ENCODE data around the gene NCKAP5. TPM values are rescaled to one million over a fixed set of nuclear protein-coding genes. Genes with fewer than 3 reads are reported as not detected.

The NCKAP5 gene
- total RNA-seq, 1 experiment from 2014 or later, result not detected

- ChIA-PET CTCF (no interaction called here), POLR2A (ENCODE audit: unreplicated experiment) (interaction anchor here (0.6 kb wide), 1 partner anchor 60 kb away, joined by 3 read pairs; no protein-coding TSS in a partner anchor)
- peaks cover 7% of the 10 kb centered on the region; the same call in 1 of the 2 replicates for H4K20me1 ChIP-seq (ENCODE audit: insufficient read depth)
- no peak for DNase-seq
- intact Hi-C loops (cut with micrococcal nuclease; ENCODE audit: unreplicated experiment), result no loop called here
- no peaks in the 10 kb centered on the region for H3K4me1 ChIP-seq (replicated peaks; ENCODE audit: insufficient read depth)
- no peaks in the 10 kb centered on the region for H3K27me3 ChIP-seq (ENCODE audit: insufficient read depth, low read depth)
- TF ChIP-seq CTCF (conservative IDR thresholded peaks at IDR 0.05) (no peak), EZH2 (IDR thresholded peaks at IDR 0.05; ENCODE audit: low read depth) (no peak)
- H3K27ac ChIP-seq, result no peak overlapping the region
- H3K4me2 ChIP-seq, result no peak overlapping the region
- no peaks in the 10 kb centered on the region for H3F3A ChIP-seq (ENCODE audit: insufficient read depth, low read depth)
- no peak overlapping the region for H3K4me3 ChIP-seq
- no TSS peak for BruUV-seq (replicated peaks)
- no peak overlapping the region for H2AFZ ChIP-seq
- no peaks in the 10 kb centered on the region for H3K36me3 ChIP-seq (ENCODE audit: low read depth)
- H3K9me2 ChIP-seq (ENCODE audit: insufficient read depth), result no peaks in the 10 kb centered on the region
- H3K79me2 ChIP-seq (ENCODE audit: low read depth), result peaks cover 5% of the 10 kb centered on the region
- H3K9me3 ChIP-seq (ENCODE audit: insufficient read depth, low read depth), result no peaks in the 10 kb centered on the region
These were observed 931.9 kb downstream of the NCKAP5 start for GRCh38 chr2:132636346-132636745.

- no peaks in the 10 kb centered on the region for H3K9me2 ChIP-seq (ENCODE audit: insufficient read depth)
- TF ChIP-seq CTCF (conservative IDR thresholded peaks at IDR 0.05) (no peak), EZH2 (IDR thresholded peaks at IDR 0.05; ENCODE audit: low read depth) (no peak)
- H3K9me3 ChIP-seq (ENCODE audit: insufficient read depth, low read depth), result no peaks in the 10 kb centered on the region
- H4K20me1 ChIP-seq (ENCODE audit: insufficient read depth), result peaks cover 13% of the 10 kb centered on the region; the same call in 1 of the 2 replicates
- H3K36me3 ChIP-seq (ENCODE audit: low read depth), result no peaks in the 10 kb centered on the region
- CTCF ChIA-PET, result no interaction called here
- intact Hi-C loops (cut with micrococcal nuclease; ENCODE audit: unreplicated experiment), result no loop called here
- no peaks in the 10 kb centered on the region for H3F3A ChIP-seq (ENCODE audit: insufficient read depth, low read depth)
- peaks cover 6% of the 10 kb centered on the region for H3K79me2 ChIP-seq (ENCODE audit: low read depth)
- POLR2A ChIA-PET (ENCODE audit: unreplicated experiment), result no interaction called here
- no TSS peak for BruUV-seq (replicated peaks)
- H3K4me1 ChIP-seq (replicated peaks; ENCODE audit: insufficient read depth), result no peaks in the 10 kb centered on the region
- no peak overlapping the region for H3K4me2 ChIP-seq
- H3K27ac ChIP-seq, result no peak overlapping the region
- no peak overlapping the region for H3K4me3 ChIP-seq
- DNase-seq, result no peak
- H3K27me3 ChIP-seq (ENCODE audit: insufficient read depth, low read depth), result no peaks in the 10 kb centered on the region
- H2AFZ ChIP-seq, result no peak overlapping the region
These were observed 934.6 kb downstream of the NCKAP5 start for GRCh38 chr2:132633635-132634034.

- no peaks in the 10 kb centered on the region for H3F3A ChIP-seq (ENCODE audit: insufficient read depth, low read depth)
- POLR2A ChIA-PET (ENCODE audit: unreplicated experiment), result interaction anchor here (0.6 kb wide), 1 partner anchor 44 kb away, joined by 21 read pairs; no protein-coding TSS in a partner anchor
- no peaks in the 10 kb centered on the region for H3K4me1 ChIP-seq (replicated peaks; ENCODE audit: insufficient read depth)
- BruUV-seq (replicated peaks), result no TSS peak
- H2AFZ ChIP-seq, result no peak overlapping the region
- no peaks in the 10 kb centered on the region for H3K36me3 ChIP-seq (ENCODE audit: low read depth)
- H3K27me3 ChIP-seq (ENCODE audit: insufficient read depth, low read depth), result no peaks in the 10 kb centered on the region
- H3K9me3 ChIP-seq (ENCODE audit: insufficient read depth, low read depth), result no peaks in the 10 kb centered on the region
- peak in 1 of 2 experiments; percentile 16 for DNase-seq
- no peak overlapping the region for H3K4me2 ChIP-seq
- H3K27ac ChIP-seq, result no peak overlapping the region
- H3K9me2 ChIP-seq (ENCODE audit: insufficient read depth), result no peaks in the 10 kb centered on the region
- no peak overlapping the region for H3K4me3 ChIP-seq
- intact Hi-C loops (cut with micrococcal nuclease; ENCODE audit: unreplicated experiment), result no loop called here
- peaks cover 8% of the 10 kb centered on the region for H3K79me2 ChIP-seq (ENCODE audit: low read depth)
- 0 out of 2 replicates have a peak, but pooled peaks cover 13% of the 10 kb centered on the region for H4K20me1 ChIP-seq (ENCODE audit: insufficient read depth)
- CTCF ChIA-PET, result interaction anchor here (0.7 kb wide), 1 partner anchor 43 kb away, joined by 3 read pairs; no protein-coding TSS in a partner anchor
- TF ChIP-seq EZH2 (IDR thresholded peaks at IDR 0.05; ENCODE audit: low read depth) (no peak), CTCF (conservative IDR thresholded peaks at IDR 0.05) (no peak)
These were observed 936.1 kb downstream of the NCKAP5 start for GRCh38 chr2:132632000-132632649.
